ENCODE results near the gene LRRC27.
"Not testable (repeated sequence)": the region's sequence is repeated elsewhere in the genome, so short reads cannot be mapped to it uniquely, and the experiment has no call there.

LRRC27 gene

GRCh38 chr10:132377326-132377725, 45.3 kb downstream of the LRRC27 start:
- no peak overlapping the region for H3K4me3 ChIP-seq (ENCODE audit: low read depth, low read length)
- DNase-seq, result no peak
- no peaks in the 10 kb centered on the region for H3K36me3 ChIP-seq
- no peaks in the 10 kb centered on the region for H3K27me3 ChIP-seq
- H3K4me1 ChIP-seq, result no peaks in the 10 kb centered on the region
- no peaks in the 10 kb centered on the region for H3K9me3 ChIP-seq
- TF ChIP-seq CTCF (IDR thresholded peaks at IDR 0.05; ENCODE audit: low read depth, low read length), result no peak

GRCh38 chr10:132379026-132379425, 47.0 kb downstream of the LRRC27 start:
- not testable (repeated sequence) for H3K36me3 ChIP-seq; H3K27me3 ChIP-seq; H3K9me3 ChIP-seq; DNase-seq; H3K4me3 ChIP-seq (ENCODE audit: low read depth, low read length); H3K4me1 ChIP-seq

GRCh38 chr10:132380986-132381385, 49.0 kb downstream of the LRRC27 start:
- H3K27me3 ChIP-seq; H3K9me3 ChIP-seq; H3K4me3 ChIP-seq (ENCODE audit: low read depth, low read length); DNase-seq; H3K4me1 ChIP-seq; H3K36me3 ChIP-seq: not testable (repeated sequence)

- no peak for DNase-seq
- Histone ChIP-seq H3K27me3 (no peaks in the 10 kb centered on the region), H3K4me3 (ENCODE audit: low read depth, low read length) (no peak overlapping the region), H3K36me3 (no peaks in the 10 kb centered on the region), H3K4me1 (no peaks in the 10 kb centered on the region), H3K9me3 (no peaks in the 10 kb centered on the region)
- TF ChIP-seq CTCF (IDR thresholded peaks at IDR 0.05; ENCODE audit: low read depth, low read length), result no peak
These were observed 49.7 kb downstream of the LRRC27 start for GRCh38 chr10:132381741-132382140.

- Histone ChIP-seq H3K27me3 (no peaks in the 10 kb centered on the region), H3K4me1 (no peaks in the 10 kb centered on the region)
- no peak for DNase-seq
These were observed 50.4 kb downstream of the LRRC27 start for GRCh38 chr10:132382231-132382922.

GRCh38 chr10:132383101-132383500, 51.1 kb downstream of the LRRC27 start:
- no peaks in the 10 kb centered on the region for H3K9me3 ChIP-seq
- no peak overlapping the region for H3K4me3 ChIP-seq (ENCODE audit: low read depth, low read length)
- no peak for TF ChIP-seq CTCF (IDR thresholded peaks at IDR 0.05; ENCODE audit: low read depth, low read length)
- DNase-seq, result no peak
- no peaks in the 10 kb centered on the region for H3K36me3 ChIP-seq
- no peaks in the 10 kb centered on the region for H3K4me1 ChIP-seq
- no peaks in the 10 kb centered on the region for H3K27me3 ChIP-seq

More at GRCh38 chr10:132382231-132382922, 50.4 kb downstream of the LRRC27 start:
- Histone ChIP-seq H3K9me3 (no peaks in the 10 kb centered on the region), H3K36me3 (no peaks in the 10 kb centered on the region), H3K4me3 (ENCODE audit: low read depth, low read length) (no peak overlapping the region)
- TF ChIP-seq CTCF (IDR thresholded peaks at IDR 0.05; ENCODE audit: low read depth, low read length), result no peak

- no peak for DNase-seq
- Histone ChIP-seq H3K4me1 (no peaks in the 10 kb centered on the region), H3K9me3 (no peaks in the 10 kb centered on the region), H3K4me3 (ENCODE audit: low read depth, low read length) (no peak overlapping the region), H3K27me3 (no peaks in the 10 kb centered on the region), H3K36me3 (no peaks in the 10 kb centered on the region)
- no peak for TF ChIP-seq CTCF (IDR thresholded peaks at IDR 0.05; ENCODE audit: low read depth, low read length)
These were observed 51.8 kb downstream of the LRRC27 start for GRCh38 chr10:132383751-132384196.

Measured in BE2C (cell line).